Measurements from ENCODE around the gene CEACAM4. TPM values are rescaled to one million over a fixed set of nuclear protein-coding genes. Genes with fewer than 3 reads are reported as not detected.

CEACAM4 gene
- total RNA-seq, 6 donors from 2014 or later = 1.7 to 8.6 (median 5.0) TPM

- Histone ChIP-seq H3K36me3 (no peaks in the 10 kb centered on the region), H3K27ac (no peak overlapping the region), H3K4me3 (no peak overlapping the region), H3K4me1 (no peaks in the 10 kb centered on the region), H3K9me3 (no peaks in the 10 kb centered on the region), H3K27me3 (no peaks in the 10 kb centered on the region)
- ATAC-seq (ENCODE audit: low FRiP score in 2 of 2) (peak in 1 of 2 donors; percentile 14), DNase-seq (no peak)
- no peak for TF ChIP-seq POLR2A (IDR thresholded peaks at IDR 0.05)
- WGBS, 2 donors = 73 to 88% methylated on average over 2 to 5 of the region's 5 CpGs
These were observed 20.5 kb downstream of the CEACAM4 start for GRCh38 chr19:41606215-41606837.

GRCh38 chr19:41604831-41605230 lies 22.0 kb downstream of the CEACAM4 start:
- 49 to 73% methylated on average over 3 of the region's 3 CpGs for WGBS, 2 donors

GRCh38 chr19:41601771-41602170 lies 25.1 kb downstream of the CEACAM4 start:
- Histone ChIP-seq H3K27ac (no peak overlapping the region), H3K9me3 (no peaks in the 10 kb centered on the region), H3K27me3 (no peaks in the 10 kb centered on the region), H3K4me1 (peaks cover 0 to 6% (median 2%) of the 10 kb centered on the region in 4 donors), H3K4me3 (no peak overlapping the region), H3K36me3 (no peaks in the 10 kb centered on the region)
- WGBS, 2 donors = 59 to 83% methylated on average over 1 to 4 of the region's 4 CpGs
- no peak for TF ChIP-seq EP300 (IDR thresholded peaks at IDR 0.05)
- TF ChIP-seq POLR2AphosphoS5 (IDR thresholded peaks at IDR 0.05) = no peak
- TF ChIP-seq POLR2A (IDR thresholded peaks at IDR 0.05) = no peak
- TF ChIP-seq, protein P1, sequence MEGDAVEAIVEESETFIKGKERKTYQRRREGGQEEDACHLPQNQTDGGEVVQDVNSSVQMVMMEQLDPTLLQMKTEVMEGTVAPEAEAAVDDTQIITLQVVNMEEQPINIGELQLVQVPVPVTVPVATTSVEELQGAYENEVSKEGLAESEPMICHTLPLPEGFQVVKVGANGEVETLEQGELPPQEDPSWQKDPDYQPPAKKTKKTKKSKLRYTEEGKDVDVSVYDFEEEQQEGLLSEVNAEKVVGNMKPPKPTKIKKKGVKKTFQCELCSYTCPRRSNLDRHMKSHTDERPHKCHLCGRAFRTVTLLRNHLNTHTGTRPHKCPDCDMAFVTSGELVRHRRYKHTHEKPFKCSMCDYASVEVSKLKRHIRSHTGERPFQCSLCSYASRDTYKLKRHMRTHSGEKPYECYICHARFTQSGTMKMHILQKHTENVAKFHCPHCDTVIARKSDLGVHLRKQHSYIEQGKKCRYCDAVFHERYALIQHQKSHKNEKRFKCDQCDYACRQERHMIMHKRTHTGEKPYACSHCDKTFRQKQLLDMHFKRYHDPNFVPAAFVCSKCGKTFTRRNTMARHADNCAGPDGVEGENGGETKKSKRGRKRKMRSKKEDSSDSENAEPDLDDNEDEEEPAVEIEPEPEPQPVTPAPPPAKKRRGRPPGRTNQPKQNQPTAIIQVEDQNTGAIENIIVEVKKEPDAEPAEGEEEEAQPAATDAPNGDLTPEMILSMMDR (IDR thresholded peaks at IDR 0.05) = no peak
- DNase-seq = no peak
- no peak for ATAC-seq (ENCODE audit: low FRiP score in 2 of 2)

More at GRCh38 chr19:41604831-41605230, 22.0 kb downstream of the CEACAM4 start:
- no peak for DNase-seq
- Histone ChIP-seq H3K4me1 (no peaks in the 10 kb centered on the region), H3K27me3 (no peaks in the 10 kb centered on the region), H3K4me3 (no peak overlapping the region), H3K36me3 (no peaks in the 10 kb centered on the region), H3K9me3 (no peaks in the 10 kb centered on the region), H3K27ac (no peak overlapping the region)
- TF ChIP-seq EP300 (IDR thresholded peaks at IDR 0.05) = no peak
- no peak for TF ChIP-seq POLR2AphosphoS5 (IDR thresholded peaks at IDR 0.05)
- ATAC-seq (ENCODE audit: low FRiP score in 2 of 2) = no peak

DNA sequence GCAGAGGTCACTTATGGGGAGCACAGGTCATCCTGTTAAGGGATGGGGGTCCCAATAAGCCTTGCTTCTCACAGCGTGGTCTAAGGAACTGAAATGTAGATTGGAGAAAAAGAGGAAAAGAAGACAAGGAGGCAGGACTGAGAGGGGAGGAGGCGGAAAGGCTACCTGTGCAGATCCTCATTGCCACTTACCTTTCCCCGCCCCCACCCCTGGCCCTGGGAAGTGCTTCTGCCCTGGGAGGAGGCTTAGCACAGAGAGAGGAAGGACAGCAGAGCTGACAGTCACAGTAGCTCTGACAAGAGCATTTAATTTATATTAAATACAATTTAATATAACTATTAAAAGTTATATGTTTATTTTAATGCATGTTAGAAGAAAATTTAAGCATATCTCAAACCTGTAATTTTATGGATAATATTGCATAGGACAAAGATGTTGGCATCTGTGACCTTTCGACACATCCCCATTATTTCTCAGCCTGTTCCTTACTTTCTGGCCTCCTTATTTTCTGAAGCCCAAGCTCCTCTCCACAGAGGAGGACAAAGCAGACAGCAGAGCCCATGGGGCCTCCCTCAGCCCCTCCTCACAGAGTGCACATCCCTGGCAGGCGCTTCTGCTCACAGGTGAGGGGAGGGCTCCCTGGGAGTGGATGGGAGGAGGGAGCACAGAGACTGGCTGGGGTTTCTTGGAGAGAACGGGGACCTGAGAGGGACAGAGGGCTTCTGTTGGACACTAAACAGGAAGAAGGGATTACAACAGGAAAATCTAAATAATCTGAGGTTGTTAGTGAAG lies 27.5 kb downstream of the CEACAM4 start:
- no peak overlapping the region for H3K4me3 ChIP-seq
- no peak overlapping the region for H3K27ac ChIP-seq
- TF ChIP-seq POLR2A (IDR thresholded peaks at IDR 0.05) = no peak
- no peak for TF ChIP-seq POLR2AphosphoS5 (IDR thresholded peaks at IDR 0.05)
- TF ChIP-seq, protein P1 (IDR thresholded peaks at IDR 0.05) = no peak
- TF ChIP-seq EP300 (IDR thresholded peaks at IDR 0.05) = no peak
- ATAC-seq (ENCODE audit: low FRiP score in 2 of 2) (no peak), DNase-seq (no peak)
- WGBS, 2 donors = 47% methylated on average over 6 of the region's 6 CpGs
- H3K4me1 ChIP-seq = peaks cover 0 to 6% (median 2%) of the 10 kb centered on the region in 4 donors
- no peaks in the 10 kb centered on the region for H3K27me3 ChIP-seq
- H3K36me3 ChIP-seq = no peaks in the 10 kb centered on the region
- no peaks in the 10 kb centered on the region for H3K9me3 ChIP-seq

DNA sequence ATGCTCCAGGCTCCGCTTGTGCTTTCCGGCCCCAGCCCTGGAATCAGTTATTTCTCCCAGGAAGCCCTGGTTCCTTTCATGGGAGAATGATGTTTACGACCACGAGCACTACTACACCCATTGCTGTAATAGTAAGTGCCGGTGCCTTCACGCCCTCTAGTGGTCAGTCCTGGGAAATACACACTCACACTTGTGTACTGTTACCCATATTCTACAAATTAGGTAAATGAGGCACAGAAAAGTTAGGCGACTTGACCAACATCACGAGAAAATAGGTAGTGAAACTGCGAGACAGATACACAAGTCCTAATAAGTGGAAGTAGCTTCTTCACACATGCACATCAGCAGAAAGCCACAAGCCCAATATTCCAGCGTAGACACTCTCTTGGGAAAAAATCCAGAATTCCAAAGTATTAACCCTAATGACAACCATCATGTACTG lies 29.3 kb downstream of the CEACAM4 start:
- peak; percentile 83 to 86 for ATAC-seq (ENCODE audit: low FRiP score in 2 of 2)
- Histone ChIP-seq H3K9me3 (no peaks in the 10 kb centered on the region), H3K27ac (no peak overlapping the region), H3K27me3 (no peaks in the 10 kb centered on the region), H3K36me3 (no peaks in the 10 kb centered on the region), H3K4me1 (peaks cover 0 to 6% (median 2%) of the 10 kb centered on the region in 4 donors), H3K4me3 (no peak overlapping the region)
- WGBS, 2 donors = 8% methylated on average over 10 of the region's 10 CpGs
- TF ChIP-seq, protein P1 (IDR thresholded peaks at IDR 0.05) = peak; percentile 77 to 90 (median 87)
- no peak for TF ChIP-seq EP300 (IDR thresholded peaks at IDR 0.05)
- peak in 1 of 2 donors; percentile 79 for DNase-seq

All from upper lobe of left lung (tissue), 6 donors.